NCI-H1048 (cell line): ENCODE measurements around the gene SERPINB5.

Experiments
- DNase-seq: peaks from one replicate; lab custom pipeline; 2025; lab: John Stamatoyannopoulos, UW

Gene SERPINB5

DNA sequence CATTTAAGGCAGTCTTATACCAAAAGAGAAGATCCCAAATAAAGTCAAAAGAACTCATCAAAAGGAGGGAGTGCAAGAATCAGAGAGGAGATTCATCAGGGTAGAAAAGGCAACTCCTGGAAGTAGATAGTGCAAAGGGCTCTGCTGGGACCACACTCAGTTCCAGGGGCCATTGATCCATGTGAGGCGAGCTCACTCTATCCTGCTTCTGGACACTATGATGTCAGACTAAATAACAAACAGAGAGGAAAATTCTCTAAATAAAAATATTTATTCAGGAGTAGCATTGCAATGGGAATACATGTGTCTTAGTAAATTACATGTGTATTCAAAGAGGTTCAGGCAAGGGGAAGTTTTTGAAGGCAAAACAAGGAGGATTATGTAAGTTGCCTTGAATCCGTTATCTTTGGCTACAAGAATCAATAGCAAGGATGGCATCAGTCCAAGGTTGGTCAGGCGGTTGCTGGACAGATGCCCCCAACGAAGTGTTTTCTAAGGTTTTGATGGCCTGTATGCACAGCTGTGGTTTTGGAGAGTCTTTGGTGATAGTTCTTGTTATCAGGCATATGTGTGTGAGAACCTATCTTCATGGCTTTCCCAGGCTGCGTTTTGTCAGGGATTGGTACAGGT, 52.2 kb downstream of the SERPINB5 start:
- no peak for DNase-seq

DNA sequence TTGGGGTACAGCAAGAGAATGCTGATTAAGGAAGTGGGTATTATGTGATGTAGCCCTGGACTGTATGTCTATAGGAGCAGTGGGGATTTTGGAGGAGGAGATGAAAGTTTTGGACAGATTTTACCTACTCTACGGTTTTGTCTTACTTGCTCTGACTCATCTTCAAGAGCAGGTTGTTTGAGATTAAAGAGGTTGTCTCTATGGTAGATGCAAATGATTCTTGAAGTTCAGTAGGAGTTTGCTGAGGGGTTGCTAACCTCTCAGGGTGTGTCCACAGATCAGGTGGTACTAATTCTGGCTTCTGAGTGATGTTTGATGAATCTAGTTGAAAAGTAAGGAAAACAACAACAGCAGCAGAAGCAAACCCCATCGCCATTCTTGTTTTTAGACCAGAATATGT, 55.7 kb downstream of the SERPINB5 start:
- no peak for DNase-seq

DNA sequence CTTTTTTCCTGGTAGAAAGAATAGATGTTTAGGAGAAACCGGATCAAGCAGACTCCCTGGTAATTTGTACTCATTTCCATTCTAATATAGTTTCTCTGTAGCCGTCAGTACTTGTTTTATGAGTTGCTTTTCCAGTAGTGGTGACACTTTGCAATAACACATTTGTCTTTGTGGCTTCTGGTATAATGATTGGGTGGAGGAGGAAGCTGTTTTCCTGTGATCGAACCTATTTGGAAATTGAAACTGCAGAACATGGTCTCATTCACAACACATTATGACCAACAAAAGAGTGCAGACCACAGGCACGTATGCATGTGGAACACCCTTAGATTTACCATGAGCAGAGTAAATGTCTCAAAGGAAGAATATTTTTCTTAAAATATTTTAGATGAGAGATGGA, 57.9 kb downstream of the SERPINB5 start:
- no peak for DNase-seq

DNA sequence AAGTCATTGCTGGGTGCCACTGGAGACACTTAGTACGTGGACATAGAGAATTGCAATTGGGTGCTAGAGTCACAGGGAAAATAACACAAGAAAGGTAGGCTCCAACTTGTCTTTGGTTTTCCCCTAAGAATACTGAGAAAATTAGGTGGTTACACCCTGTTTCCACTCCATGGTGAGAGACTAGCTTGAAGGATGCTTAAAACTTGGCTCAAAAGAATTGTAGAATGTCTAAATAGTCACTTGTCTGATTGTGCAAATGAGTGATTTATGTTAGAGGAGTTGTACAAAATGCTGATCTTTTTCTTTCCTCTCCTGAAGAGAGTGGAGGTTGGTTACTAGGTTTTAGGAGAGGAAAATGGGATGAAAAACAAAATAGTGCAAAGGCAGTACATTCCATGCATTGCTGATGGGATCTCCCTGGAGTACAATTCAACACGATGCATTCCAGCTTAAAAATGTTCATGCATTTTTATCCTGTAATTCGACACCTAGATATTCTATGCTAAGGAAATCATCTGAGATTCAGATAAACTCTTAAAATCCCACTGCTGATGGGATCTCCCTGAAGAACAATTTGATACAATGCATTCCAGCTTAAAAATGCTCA, 63.2 kb downstream of the SERPINB5 start:
- DNase-seq: no peak

DNA sequence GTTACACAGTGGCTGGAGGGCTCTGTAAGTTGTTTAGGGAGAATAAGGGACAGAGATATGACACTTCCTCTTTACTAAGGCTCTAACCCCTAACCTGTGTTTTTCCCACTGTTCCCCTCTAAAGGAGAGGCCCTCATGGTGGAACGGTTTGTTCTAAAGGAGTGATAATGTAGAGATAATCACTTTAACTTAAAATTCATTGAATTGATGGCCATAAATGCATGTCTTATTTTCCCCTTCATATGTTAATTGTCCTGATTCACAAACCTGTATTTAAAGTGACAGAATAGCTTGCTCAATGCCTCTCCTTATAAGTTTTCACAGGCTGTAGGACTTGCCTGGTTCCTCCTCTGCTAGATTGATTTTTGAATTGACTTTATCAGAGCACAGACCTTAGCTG, 65.3 kb downstream of the SERPINB5 start, which contains the start of gene SERPINB12:
Gene SERPINB12 (plus strand): TSS at position 301 of the 400 bp plus-strand sequence. CDS start 13,791 bp downstream, outside the sequence.
- DNase-seq: no peak

DNA sequence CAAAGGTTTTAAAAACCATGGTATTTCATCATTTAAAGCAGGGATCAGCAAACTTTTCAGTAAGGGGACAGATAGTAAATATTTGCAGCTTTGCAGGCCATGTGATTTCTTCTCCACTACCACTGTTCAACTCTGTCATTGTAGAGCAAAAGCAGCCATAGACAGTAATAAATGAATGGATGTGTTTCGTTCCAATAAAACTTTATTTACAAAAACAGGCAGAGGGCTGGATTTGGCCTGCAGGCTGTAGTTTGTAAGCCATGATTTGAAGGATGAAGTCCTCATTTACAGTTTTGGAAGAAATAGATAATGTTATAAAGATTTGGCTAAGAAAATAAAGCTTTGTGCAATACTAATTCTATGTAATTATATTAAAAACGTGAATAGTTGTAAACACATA, 67.3 kb downstream of the SERPINB5 start:
- no peak for DNase-seq

DNA sequence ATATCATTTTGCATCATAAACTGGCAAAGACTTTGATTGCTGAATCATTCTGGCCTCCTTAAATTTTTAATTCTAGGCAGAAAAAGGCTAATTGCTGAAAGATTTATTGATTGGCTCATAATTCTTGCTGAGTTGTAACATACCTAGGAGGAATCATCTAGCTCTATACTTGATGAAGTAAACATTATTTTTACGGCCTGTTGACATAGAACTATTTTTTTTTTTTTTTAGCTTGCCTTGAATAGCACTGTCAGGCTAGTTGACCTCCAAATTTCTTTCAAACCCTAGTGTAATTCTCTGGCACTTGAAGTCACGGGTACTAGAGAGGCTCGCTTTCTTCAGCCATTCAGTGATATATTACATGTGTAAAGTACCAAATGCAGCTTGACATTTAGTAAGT, 68.2 kb downstream of the SERPINB5 start:
- no peak for DNase-seq

DNA sequence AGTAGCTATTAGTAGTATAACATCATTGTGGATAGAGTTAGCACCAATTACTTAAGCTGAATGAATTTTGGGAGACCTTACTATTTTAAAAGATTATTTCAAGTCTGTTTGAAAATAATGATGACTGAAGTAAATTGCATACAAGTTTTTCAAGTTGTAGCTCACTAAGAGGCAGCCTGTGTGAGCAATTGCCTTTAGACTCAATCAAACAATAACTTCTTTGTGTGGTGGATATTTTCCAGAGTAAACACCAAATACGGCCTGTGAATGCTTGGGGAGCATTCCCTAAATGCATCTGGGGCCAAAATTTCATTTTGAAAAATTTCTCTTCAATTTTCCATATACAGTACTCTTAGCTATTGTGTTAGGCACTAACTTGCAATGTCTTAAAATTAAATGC, 73.3 kb downstream of the SERPINB5 start:
- DNase-seq: no peak

DNA sequence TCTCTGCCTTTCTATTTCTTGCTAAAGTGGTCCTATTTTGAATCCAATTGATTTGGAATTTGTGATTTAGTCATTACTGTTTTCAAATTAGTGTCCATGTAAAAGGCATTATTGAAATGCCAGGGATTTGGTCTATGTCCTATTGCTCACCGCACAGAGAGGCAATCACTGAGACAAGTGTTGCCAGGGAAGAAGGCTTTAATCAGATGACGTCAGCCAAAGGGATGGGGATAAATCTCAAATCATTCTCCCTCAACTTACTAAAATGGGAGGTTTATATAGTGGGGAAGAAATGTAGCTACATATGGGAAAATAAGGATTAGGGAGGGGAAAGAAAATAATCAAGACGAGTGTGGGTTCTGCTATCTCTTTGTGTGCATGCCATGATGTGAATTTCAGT, 75.0 kb downstream of the SERPINB5 start:
- no peak for DNase-seq

DNA sequence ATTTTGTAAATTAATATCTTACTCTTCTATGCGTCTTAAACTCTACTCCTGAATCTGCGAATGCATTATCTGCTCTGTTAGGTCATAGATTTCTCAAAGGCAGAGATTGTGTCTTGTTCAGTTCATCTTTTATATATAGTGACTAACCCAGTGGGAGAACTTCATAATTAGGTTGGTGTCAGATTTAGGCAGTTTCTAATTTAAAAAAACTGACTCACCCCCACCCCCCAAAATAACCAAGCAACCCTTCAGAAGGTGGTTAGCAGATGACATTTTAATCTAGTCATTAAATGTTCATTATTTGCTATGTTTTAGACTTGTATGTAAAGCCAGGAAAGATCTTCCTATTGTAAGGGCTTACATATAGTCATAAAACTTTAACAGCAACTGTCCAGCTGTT, 75.8 kb downstream of the SERPINB5 start:
- no peak for DNase-seq

DNA sequence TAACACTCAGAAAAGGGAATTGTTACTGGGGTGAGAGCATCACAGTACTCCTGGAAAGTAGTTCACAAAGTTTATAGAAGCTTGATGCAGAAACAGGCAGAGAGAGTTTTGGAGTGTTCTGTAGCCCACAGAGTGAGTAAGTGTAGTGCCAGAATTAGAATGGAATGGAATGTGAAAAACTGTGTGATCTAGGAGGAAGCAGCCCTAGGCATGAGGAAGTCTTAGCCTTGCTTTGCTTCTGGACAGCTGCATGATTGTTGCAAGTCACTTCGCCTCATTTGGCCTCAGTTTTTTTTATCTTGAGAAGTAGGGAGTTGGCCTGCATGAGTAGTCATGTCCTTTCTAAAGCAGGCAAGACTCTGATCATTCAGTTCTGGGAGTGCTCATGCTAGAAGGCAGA, 76.3 kb downstream of the SERPINB5 start:
- DNase-seq: no peak
